GM18508 (cell line): Measurements from ENCODE around the gene NME5.
"Not testable (repeated sequence)": the region's sequence is repeated elsewhere in the genome, so short reads cannot be mapped to it uniquely, and the experiment has no call there.

ENCODE experiments used
- ATAC-seq: cut with Tn5 transposase; IDR thresholded peaks from one replicate; pipeline ENCODE4 v1.9.1; 2021; ENCODE audit warnings: moderate number of reproducible peaks; ENCODE audit not compliant: insufficient read depth, unreplicated experiment

NME5 gene

DNA sequence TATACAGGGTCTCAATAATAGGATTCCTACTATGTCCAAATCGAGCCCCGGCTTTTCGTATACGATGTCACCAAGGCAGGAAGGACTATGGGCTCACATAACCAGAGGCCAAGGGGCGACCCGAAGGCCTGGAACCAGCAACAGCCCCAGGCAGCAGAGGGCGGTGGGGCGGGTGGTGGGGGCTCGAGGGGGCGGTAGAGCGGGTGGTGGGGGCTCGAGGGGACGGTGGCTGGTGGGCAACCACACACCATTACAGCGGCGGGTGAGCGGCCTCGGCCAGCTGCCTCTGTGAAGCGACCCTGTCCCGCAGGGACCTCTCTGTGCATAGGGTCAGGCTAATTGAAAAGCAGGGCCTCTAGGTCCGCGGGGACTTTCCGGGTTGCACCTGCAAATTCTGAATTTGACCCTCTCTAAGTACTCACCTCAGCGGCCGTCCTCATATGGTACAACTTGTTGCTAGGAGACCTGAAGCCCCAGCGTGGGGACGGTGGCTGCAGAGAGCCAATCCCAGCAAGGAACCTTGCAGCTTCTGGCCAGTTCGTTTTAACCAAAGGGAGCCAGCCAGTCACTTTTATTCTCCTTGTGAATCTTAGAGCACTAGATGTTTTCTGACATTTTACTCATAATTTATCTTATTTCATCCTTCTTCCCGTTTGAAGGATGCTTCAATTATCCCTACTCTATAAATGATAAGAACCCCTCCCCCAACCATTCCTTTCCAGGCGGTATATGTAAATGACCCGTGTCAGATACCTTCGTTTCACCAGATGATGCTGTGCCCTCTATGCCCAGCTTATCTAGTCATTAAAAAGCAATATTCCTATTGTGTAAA is at the start of gene NME5:
Gene NME5, minus strand, starts transcription at position 480 of the 832 bp plus-strand sequence. CDS start 648 bp downstream, outside the sequence.
- no peak for ATAC-seq

DNA sequence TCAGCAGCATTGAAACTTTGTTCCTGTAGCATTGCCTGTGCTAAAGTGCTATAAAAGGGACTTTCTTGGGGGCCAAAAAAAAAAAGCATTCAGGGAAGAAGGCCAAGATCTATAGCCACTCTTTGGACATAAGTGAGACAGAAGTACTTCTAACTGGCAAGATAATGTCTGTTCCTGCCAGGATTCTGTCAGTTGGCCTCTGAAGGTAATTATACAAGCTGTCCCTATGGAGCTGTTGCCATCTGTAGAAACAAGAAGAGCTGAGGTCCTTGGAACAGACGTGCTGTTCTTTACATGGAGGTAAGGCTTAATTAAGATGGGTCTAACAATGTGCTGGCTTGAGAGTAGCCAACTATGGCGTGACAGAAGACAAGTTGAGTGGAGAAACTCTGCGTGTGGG is 49.4 kb upstream of the NME5 start:
- no peak for ATAC-seq

GRCh38 chr5:138186002-138186447 is 46.8 kb upstream of the NME5 start:
- no peak for ATAC-seq

- ATAC-seq = no peak
These were observed 43.6 kb upstream of the NME5 start for GRCh38 chr5:138182808-138183207.

GRCh38 chr5:138180841-138181240 is 41.6 kb upstream of the NME5 start:
- ATAC-seq = no peak

DNA sequence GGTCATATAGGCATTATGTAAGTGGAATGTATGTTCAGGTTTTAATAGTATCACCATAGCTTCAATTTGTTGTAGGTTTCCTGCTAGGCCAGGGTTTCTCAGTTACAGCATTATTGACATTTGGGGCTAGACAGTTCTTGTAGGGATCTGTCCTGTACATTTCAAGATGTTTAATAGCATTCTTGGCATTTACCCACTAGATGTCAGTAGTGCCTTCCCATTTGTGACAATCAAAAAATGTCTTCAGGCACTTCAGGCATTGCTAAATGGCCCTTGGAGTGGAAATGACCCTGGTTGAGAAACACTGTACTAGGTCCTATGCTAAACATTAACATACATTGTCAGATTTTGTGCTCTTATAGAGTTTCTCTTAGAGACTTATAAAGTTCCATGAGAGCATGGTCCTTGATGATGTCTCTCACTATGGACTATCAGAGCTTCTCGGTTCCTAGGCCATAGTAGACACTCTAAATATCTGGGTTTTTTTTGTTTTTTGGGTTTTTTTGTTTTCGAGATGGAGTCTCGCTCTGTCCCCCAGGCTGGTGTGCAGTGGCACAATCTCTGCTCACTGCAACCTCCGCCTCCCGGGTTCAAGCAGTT is 41.1 kb upstream of the NME5 start:
- ATAC-seq = no peak

- ATAC-seq = no peak
These were observed 40.1 kb upstream of the NME5 start for GRCh38 chr5:138179277-138179857.

- ATAC-seq = peak; percentile 78
These were observed 39.5 kb upstream of the NME5 start, which contains the start of the genes BRD8 and KIF20A for GRCh38 chr5:138178516-138179276. Gene BRD8, minus strand, starts transcription at chr5:138178630. Its CDS starts 16 bp downstream, at chr5:138178614. Gene KIF20A, plus strand, starts transcription at chr5:138179112. Its CDS starts 569 bp downstream, at chr5:138179681.

DNA sequence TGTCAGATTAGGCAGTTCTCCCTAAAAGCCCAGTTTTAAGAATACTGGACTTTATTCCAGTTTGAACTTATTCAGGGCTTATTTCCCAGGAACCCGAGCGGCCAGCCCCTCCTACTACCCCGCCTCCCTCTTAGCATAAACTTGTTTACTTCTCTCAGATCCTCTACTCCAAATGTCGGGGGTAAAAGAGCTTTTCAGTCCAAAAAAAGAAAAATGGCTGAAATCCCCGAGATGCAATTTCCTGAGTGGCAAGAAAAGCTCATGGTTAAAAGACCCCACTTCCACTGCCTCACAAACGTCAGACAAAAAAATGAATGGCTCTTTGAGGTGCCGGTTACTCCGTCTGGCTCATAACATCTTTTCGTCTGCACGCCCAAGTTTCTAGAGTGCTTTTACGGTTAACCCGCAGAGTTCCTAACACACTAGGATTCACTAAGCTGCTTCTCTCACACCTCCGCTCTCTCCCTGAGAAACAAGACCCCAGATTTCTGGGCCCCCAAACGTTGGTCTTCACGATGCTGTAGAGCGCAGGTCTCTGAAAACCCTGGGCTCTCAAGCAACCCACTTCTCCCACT is 38.8 kb upstream of the NME5 start:
- ATAC-seq = no peak

GRCh38 chr5:138170299-138170698 is 31.1 kb upstream of the NME5 start:
- no peak for ATAC-seq

DNA sequence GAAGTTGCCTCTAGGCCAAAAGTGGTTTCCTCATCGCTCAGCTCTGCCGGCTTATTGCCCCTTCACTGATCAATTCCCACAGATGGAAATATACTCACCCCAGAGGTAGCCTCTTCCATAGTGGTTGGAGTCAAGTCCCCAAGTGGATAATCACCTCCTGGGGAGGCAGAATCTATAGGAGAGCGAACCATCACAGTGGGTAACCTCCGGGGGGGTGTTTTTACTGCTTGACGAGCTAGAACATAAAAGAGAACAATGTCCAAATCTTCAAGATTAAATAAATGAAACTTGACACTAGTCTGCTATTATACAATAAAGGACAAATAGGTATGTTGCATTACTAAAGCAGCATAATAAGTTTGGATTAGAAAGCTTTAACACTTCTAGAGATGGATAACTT is 29.9 kb upstream of the NME5 start:
- ATAC-seq = no peak

DNA sequence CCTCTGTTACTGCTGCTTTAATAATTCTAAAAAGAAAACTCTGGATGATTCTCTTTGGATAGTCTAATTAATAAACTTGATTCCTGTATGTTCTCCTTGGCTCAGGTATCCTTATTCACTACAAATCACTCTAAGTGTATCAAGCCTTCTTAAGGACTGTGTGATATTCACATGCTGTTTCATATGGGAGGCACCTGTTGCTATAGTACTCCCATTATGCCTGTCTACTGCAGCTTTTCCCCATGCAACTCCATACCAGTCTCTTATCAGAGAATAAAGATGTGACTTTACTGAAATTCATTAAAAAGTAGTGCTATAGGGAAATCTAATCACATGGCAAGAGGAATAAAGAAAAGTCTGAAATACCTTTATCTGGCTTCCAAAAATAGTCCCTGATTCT is 24.5 kb upstream of the NME5 start:
- ATAC-seq = no peak

DNA sequence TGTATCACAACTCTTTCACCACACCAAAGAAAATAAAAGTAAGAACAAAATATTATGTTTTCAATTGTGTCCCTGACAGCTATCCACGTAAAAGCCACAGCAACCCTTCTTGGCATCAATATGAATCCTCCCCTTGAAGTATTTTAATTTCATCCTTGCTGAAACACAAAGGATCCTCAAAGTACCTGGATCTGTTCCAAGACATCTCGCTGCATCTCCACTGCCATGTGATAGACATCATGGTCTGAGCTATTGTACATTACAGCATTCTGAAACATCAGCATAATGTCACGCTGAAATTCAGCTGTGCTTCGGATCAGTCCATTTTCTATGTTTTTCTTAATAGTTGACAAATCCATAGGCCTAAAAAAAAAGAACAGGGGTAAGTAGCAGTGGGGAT is 21.5 kb upstream of the NME5 start:
- ATAC-seq = no peak

GRCh38 chr5:138159666-138160065 is 20.4 kb upstream of the NME5 start:
- ATAC-seq = no peak

DNA sequence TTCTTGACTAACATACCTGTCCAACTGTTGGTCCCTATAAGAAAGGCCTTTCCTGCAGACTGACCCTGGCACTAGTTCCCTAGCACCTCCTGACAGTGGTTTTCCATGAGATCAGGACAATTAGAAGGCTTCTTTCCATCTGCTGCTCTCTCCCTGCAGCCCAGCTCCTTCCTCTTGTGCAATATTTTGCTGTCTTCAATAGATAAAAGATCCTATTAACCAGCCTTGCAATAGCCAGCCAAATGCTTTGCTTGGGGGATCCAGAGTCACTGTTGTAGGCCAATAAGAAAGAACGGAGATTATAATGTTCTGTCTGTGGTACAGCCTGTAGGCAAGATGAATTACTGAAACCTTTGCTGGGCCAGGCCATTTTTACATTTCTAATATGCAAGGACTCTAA is 18.4 kb upstream of the NME5 start:
- no peak for ATAC-seq

DNA sequence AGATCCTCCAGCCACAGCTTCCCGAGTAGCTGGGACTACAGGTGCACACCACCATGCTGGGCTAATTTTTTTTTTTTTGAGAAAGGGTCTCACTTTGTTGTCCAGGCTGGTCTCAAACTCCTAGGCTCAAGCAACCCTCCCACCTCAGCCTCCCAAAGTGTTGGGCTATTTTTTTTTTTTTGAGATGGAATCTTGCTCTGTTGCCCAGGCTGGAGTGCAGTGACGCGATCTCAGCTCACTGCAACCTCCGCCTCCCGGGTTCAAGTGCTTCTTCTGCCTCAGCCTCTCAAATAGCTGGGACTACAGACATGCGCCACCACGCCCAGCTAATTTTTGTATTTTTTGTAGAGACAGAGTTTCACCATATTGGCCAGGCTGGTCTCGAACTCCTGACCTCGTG is 16.7 kb upstream of the NME5 start:
- ATAC-seq = not testable (repeated sequence)

DNA sequence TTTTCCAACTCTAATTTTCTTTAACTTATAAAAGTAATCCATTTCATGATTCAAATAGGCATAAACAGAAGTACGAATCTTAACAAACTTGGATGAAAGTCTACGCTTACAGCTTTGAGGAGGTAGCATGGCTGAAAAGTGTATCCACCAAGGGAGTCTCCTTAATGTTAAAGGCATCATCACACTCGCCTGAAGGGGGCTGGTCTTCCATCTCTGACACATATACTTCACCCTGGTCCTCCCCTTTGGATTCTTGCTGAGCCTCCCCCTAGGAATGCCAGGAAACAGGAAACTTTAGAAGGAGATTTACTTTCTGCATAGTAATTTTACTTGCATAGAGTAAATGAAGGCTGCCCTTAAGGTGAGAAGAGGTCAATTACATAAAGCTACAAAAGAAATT is 10.3 kb upstream of the NME5 start:
- no peak for ATAC-seq

GRCh38 chr5:138148811-138149210 is 9.6 kb upstream of the NME5 start:
- ATAC-seq = no peak

DNA sequence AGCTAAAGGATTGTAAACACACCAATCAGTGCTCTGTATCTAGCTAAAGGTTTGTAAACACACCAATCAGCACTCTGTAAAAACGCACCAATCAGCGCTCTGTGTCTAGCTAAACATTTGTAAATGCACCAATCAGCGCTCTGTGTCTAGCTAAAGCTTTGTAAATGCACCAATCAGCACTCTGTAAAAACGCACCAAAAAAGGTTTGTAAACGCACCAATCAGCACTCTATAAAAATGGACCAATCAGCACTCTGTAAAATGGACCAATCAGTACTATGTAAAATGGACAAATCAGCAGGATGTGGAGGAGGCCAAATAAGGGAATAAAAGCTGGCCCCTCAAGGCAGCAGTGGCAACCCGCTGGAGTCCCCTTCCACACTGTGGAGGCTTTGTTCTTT is 4.3 kb upstream of the NME5 start:
- ATAC-seq = not testable (repeated sequence)

GRCh38 chr5:138141734-138142133 is 2.5 kb upstream of the NME5 start:
- ATAC-seq = no peak
